Mesenchymal stem cell (in vitro differentiated cells and primary cell): ENCODE measurements around the gene CNOT2.

Experiments
- DNase-seq: peaks from one replicate; pipeline ENCODE4 v3.0.0-alpha.2; 2013
- H2AFZ ChIP-seq: one replicate; pipeline ENCODE4 v1.6.1; 2013; ENCODE audit warnings: low read depth, mild to moderate bottlenecking, control low read depth, inconsistent platforms, low read length, moderate library complexity
- H2AK5ac ChIP-seq: 2 replicates; pipeline ENCODE4 v1.6.1; 2013; ENCODE audit warnings: low read length, moderate library complexity, mild to moderate bottlenecking, inconsistent platforms; ENCODE audit not compliant: severe bottlenecking
- H2BK120ac ChIP-seq: one replicate; pipeline ENCODE4 v1.6.1; 2013; ENCODE audit warnings: low read depth, mild to moderate bottlenecking, inconsistent platforms, low read length, moderate library complexity
- H2BK12ac ChIP-seq, 2 experiments: one replicate each; pipeline ENCODE4 v1.6.1; 2013; ENCODE audit warnings: inconsistent platforms in 2 of 2, low read length in 2 of 2, mild to moderate bottlenecking in 2 of 2, moderate library complexity in 2 of 2, control low read depth in 1 of 2
- H2BK15ac ChIP-seq: one replicate; pipeline ENCODE4 v1.6.1; 2013; ENCODE audit warnings: mild to moderate bottlenecking, low read depth, inconsistent platforms; ENCODE audit not compliant: poor library complexity, severe bottlenecking
- H2BK5ac ChIP-seq: 2 replicates; pipeline ENCODE4 v1.6.1; 2013; ENCODE audit warnings: low read depth, mild to moderate bottlenecking, low read length, control low read depth, inconsistent platforms; ENCODE audit not compliant: poor library complexity, severe bottlenecking
- H3K14ac ChIP-seq, 2 experiments: one replicate each; pipeline ENCODE4 v1.6.1; 2013; ENCODE audit warnings: inconsistent platforms in 2 of 2, low read length in 2 of 2, control low read depth in 1 of 2, mild to moderate bottlenecking in 1 of 2, moderate library complexity in 1 of 2
- H3K18ac ChIP-seq, 2 experiments: one replicate each; pipeline ENCODE4 v1.6.1; 2013; ENCODE audit warnings: inconsistent platforms in 2 of 2, low read length in 2 of 2, control low read depth in 1 of 2, low read depth in 1 of 2, mild to moderate bottlenecking in 1 of 2
- H3K23ac ChIP-seq, 2 experiments: one replicate each; pipeline ENCODE4 v1.6.1; 2013; ENCODE audit warnings: inconsistent platforms in 2 of 2, low read length in 2 of 2, mild to moderate bottlenecking in 2 of 2, moderate library complexity in 2 of 2, control low read depth in 1 of 2
- H3K27ac ChIP-seq: 2 replicates; pipeline ENCODE4 v1.5.1; 2013; ENCODE audit warnings: mild to moderate bottlenecking, moderate library complexity, low read length, control low read depth, inconsistent platforms; ENCODE audit not compliant: poor library complexity, severe bottlenecking
- H3K27me3 ChIP-seq, 2 experiments: 2 replicates each; pipeline versions ENCODE4 v1.6.1 to v1.7.0; 2013; ENCODE audit warnings: low read length in 2 of 2, mild to moderate bottlenecking in 2 of 2, moderate library complexity in 2 of 2, control low read depth in 1 of 2, inconsistent platforms in 1 of 2; ENCODE audit not compliant: control insufficient read depth in 1 of 2, insufficient read depth in 1 of 2
- H3K36me3 ChIP-seq, 2 experiments: 2 replicates each; pipeline versions ENCODE4 v1.6.1 to v1.7.0; 2013; ENCODE audit warnings: low read length in 2 of 2, control low read depth in 1 of 2, inconsistent platforms in 1 of 2, low read depth in 1 of 2, mild to moderate bottlenecking in 1 of 2; ENCODE audit not compliant: insufficient read depth in 2 of 2, control insufficient read depth in 1 of 2
- H3K4ac ChIP-seq, 2 experiments: one replicate each; pipeline ENCODE4 v1.6.1; 2013; ENCODE audit warnings: inconsistent platforms in 2 of 2, low read length in 2 of 2, mild to moderate bottlenecking in 2 of 2, moderate library complexity in 2 of 2, control low read depth in 1 of 2, low read depth in 1 of 2
- H3K4me1 ChIP-seq: 2 replicates; pipeline ENCODE4 v1.6.1; 2013; ENCODE audit warnings: low read depth, low read length, control low read depth; ENCODE audit not compliant: control insufficient read depth, insufficient read depth
- H3K4me2 ChIP-seq: 2 replicates; pipeline ENCODE4 v1.6.1; 2013; ENCODE audit warnings: low read length, mild to moderate bottlenecking, inconsistent platforms; ENCODE audit not compliant: poor library complexity, severe bottlenecking
- H3K4me3 ChIP-seq, 2 experiments: 2 replicates each; pipeline versions ENCODE4 v1.5.1 to v1.7.0; 2013; ENCODE audit warnings: low read length in 2 of 2, mild to moderate bottlenecking in 2 of 2, control low read depth in 1 of 2, low read depth in 1 of 2; ENCODE audit not compliant: insufficient read depth in 1 of 2
- H3K79me1 ChIP-seq: replicated peaks from 2 replicates; pipeline ENCODE4 v1.6.1; 2013; ENCODE audit warnings: mild to moderate bottlenecking, control low read depth, low read length, inconsistent platforms; ENCODE audit not compliant: poor library complexity, severe bottlenecking
- H3K9ac ChIP-seq: 2 replicates; pipeline ENCODE4 v1.7.0; 2013; ENCODE audit warnings: mild to moderate bottlenecking, low read length, moderate library complexity
- H3K9me3 ChIP-seq: 2 replicates; pipeline ENCODE4 v1.7.0; 2013; ENCODE audit warnings: mild to moderate bottlenecking, low read length; ENCODE audit not compliant: control insufficient read depth
- H4K8ac ChIP-seq: one replicate; pipeline ENCODE4 v1.6.1; 2013; ENCODE audit warnings: inconsistent platforms, mild to moderate bottlenecking, low read length, moderate library complexity
- H4K91ac ChIP-seq: one replicate; pipeline ENCODE4 v1.6.1; 2013; ENCODE audit warnings: mild to moderate bottlenecking, low read length, inconsistent platforms
- WGBS: methylation state at CpG from one replicate; pipeline ENCODE4 v1.1.7; 2013; ENCODE audit warnings: mixed read lengths; 5-methylcytosine and 5-hydroxymethylcytosine counted together

CNOT2 gene

DNA sequence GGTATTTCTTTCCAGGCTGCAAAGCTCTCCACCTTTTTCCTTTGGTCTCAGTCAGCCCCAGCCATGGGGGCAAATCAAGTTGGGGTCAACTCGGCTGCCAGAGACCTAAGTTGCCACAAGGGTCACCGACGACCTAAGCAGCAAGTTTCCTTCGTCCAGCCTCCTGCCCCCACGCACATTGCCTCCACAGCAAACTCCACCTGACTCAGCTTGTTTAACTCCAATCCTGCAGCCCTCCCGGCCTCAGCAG lies 122.1 kb downstream of the CNOT2 start:
- Histone ChIP-seq H3K4me1 (peaks cover 11% of the 10 kb centered on the region), H3K9ac (peak overlapping the region; percentile 16), H3K79me1 (peaks cover 4% of the 10 kb centered on the region), H3K4me3 (peak overlapping the region; percentile 82 to 88), H2AK5ac (no peak overlapping the region), H3K27me3 (peaks cover 0 to 17% of the 10 kb centered on the region in 2 experiments), H3K4me2 (peak overlapping the region; percentile 77), H4K91ac (no peak overlapping the region), H2BK120ac (no peak overlapping the region), H3K23ac (peak overlapping the region in 1 of 2 experiments; percentile 91), H4K8ac (no peak overlapping the region), H3K18ac (no peak overlapping the region), H2BK12ac (no peak overlapping the region), H3K36me3 (no peaks in the 10 kb centered on the region), H3K27ac (no peak overlapping the region), H2AFZ (peak overlapping the region; percentile 67), H3K9me3 (no peaks in the 10 kb centered on the region), H2BK15ac (peak overlapping the region; percentile 12), H2BK5ac (no peak overlapping the region), H3K4ac (no peak overlapping the region), H3K14ac (no peak overlapping the region)
- DNase-seq: no peak
- 0% methylated on average over 6 of the region's 6 CpGs for WGBS

- peak within 1 kb of the TSS in 1 of 2 experiments; percentile 91 for H3K23ac ChIP-seq
- H2AK5ac ChIP-seq: no peak within 1 kb of the TSS
- H3K27ac ChIP-seq: no peak within 1 kb of the TSS
- peak within 1 kb of the TSS; percentile 87 to 88 for H3K4me3 ChIP-seq
- peak within 1 kb of the TSS; percentile 12 for H2BK15ac ChIP-seq
- peak within 1 kb of the TSS; percentile 64 for H3K9ac ChIP-seq
- H3K36me3 ChIP-seq: no peaks in the 10 kb centered on the region
- peaks cover 4% of the 10 kb centered on the region for H3K79me1 ChIP-seq
- peak within 1 kb of the TSS in 1 of 2 experiments; percentile 44 for H3K4ac ChIP-seq
- WGBS: 1% methylated on average over 62 of the region's 88 CpGs
- H3K4me1 ChIP-seq: peaks cover 11% of the 10 kb centered on the region
- H4K91ac ChIP-seq: peak within 1 kb of the TSS; percentile 65
- peak within 1 kb of the TSS in 1 of 2 experiments; percentile 83 for H3K14ac ChIP-seq
- H3K18ac ChIP-seq: peak within 1 kb of the TSS; percentile 24 to 48
- H3K9me3 ChIP-seq: no peaks in the 10 kb centered on the region
- H4K8ac ChIP-seq: peak within 1 kb of the TSS; percentile 8
- peaks cover 0 to 17% of the 10 kb centered on the region in 2 experiments for H3K27me3 ChIP-seq
- H3K4me2 ChIP-seq: peak within 1 kb of the TSS; percentile 77
- peak within 1 kb of the TSS; percentile 79 for H2AFZ ChIP-seq
- H2BK120ac ChIP-seq: no peak within 1 kb of the TSS
- H2BK12ac ChIP-seq: peak within 1 kb of the TSS in 1 of 2 experiments; percentile 54
- DNase-seq: peak; percentile 51
- H2BK5ac ChIP-seq: no peak within 1 kb of the TSS
These were observed 122.7 kb downstream of the CNOT2 start, which contains the start of gene KCNMB4 for GRCh38 chr12:70365648-70366518. Gene KCNMB4 (plus strand): TSS chr12:70366290. CDS start chr12:70366735, 445 bp downstream.

GRCh38 chr12:70366581-70367257 lies 123.5 kb downstream of the CNOT2 start:
- Histone ChIP-seq H3K4me2 (peak overlapping the region; percentile 77), H3K18ac (peak overlapping the region; percentile 24 to 48), H3K79me1 (peaks cover 6% of the 10 kb centered on the region), H3K14ac (peak overlapping the region in 1 of 2 experiments; percentile 83), H4K8ac (peak overlapping the region; percentile 8), H3K9ac (peak overlapping the region; percentile 64), H3K4me3 (peak overlapping the region; percentile 87 to 88), H2AFZ (peak overlapping the region; percentile 79), H3K23ac (peak overlapping the region in 1 of 2 experiments; percentile 34), H3K9me3 (no peaks in the 10 kb centered on the region), H3K4ac (peak overlapping the region in 1 of 2 experiments; percentile 44), H4K91ac (peak overlapping the region; percentile 65), H2BK5ac (no peak overlapping the region), H3K27me3 (peaks cover 0 to 17% of the 10 kb centered on the region in 2 experiments), H2BK12ac (peak overlapping the region in 1 of 2 experiments; percentile 54), H2AK5ac (no peak overlapping the region), H3K36me3 (no peaks in the 10 kb centered on the region), H2BK120ac (no peak overlapping the region), H3K4me1 (peaks cover 11% of the 10 kb centered on the region), H2BK15ac (no peak overlapping the region), H3K27ac (no peak overlapping the region)
- under 1% methylated on average over 60 of the region's 69 CpGs for WGBS
- DNase-seq: peak; percentile 48
